Neural cell (in vitro differentiated cells): ENCODE measurements around the gene DNAH8.

Source experiments
- EP300 ChIP-seq: fragments of 450-650 bp; conservative IDR thresholded peaks from 2 replicates; pipeline ENCODE4 v1.6.1; 2014; ENCODE audit warnings: antibody characterized with exemption, mild to moderate bottlenecking, moderate library complexity; ENCODE audit not compliant: poor library complexity, severe bottlenecking
- EZH2 ChIP-seq: fragments of 200-600, 300-800 bp; shearing (Covaris generic), sonication (generic); IDR thresholded peaks from 2 replicates; pipeline ENCODE4 v1.6.1; 2014; ENCODE audit warnings: antibody characterized with exemption, low read length, borderline replicate concordance, mild to moderate bottlenecking; ENCODE audit not compliant: insufficient read depth, poor library complexity, severe bottlenecking
- POLR2AphosphoS5 ChIP-seq: IDR thresholded peaks from 2 replicates; pipeline ENCODE4 v1.6.1; 2012
- RAD21 ChIP-seq: fragments of 450-650 bp; conservative IDR thresholded peaks from 2 replicates; pipeline ENCODE4 v1.6.1; 2014; ENCODE audit warnings: antibody characterized with exemption, mild to moderate bottlenecking, moderate library complexity
- SMC3 ChIP-seq: fragments of 450-650 bp; conservative IDR thresholded peaks from 2 replicates; pipeline ENCODE4 v1.6.1; 2014; ENCODE audit warnings: antibody characterized with exemption, mild to moderate bottlenecking, moderate library complexity; ENCODE audit not compliant: poor library complexity
- TF ChIP-seq, protein P1 (sequence below): fragments of 450-650 bp; IDR thresholded peaks from 2 replicates; pipeline ENCODE4 v1.5.1; 2014; ENCODE audit warnings: antibody characterized with exemption, mild to moderate bottlenecking, moderate library complexity; ENCODE audit not compliant: poor library complexity, severe bottlenecking

DNA sequence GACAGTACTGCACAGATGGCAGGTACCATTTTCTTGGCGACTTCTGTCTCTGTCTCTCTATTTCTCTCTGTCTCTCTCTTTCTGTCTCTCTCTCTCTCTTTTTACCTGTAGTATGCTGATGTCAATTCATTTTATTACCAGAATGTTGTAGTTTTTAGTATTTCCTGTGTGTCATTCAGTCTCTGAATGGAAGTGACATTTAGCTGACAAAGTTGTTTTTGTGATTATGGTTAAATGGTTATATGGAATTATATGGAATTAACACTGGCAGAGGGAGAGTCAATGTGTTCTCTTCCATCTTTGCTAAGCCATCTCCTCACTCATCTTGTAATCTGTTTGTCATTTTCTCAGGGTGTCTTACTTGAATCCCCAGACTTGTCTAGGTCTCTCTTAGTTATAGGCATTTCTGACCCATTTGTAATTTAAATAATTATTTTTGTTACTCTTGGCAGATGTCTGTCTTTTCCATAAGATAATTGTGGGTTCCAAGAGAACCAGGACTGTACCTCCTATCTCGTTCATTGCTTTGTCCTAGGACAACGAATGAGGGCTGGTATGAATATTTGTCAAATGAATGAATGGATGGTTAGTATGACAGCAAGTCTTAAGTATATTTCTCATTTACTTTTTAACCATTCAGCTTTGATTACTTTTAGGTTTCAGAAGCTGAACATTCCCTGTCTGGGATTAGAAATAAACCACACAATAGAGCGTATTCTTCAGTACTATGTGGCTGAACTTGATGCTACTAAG lies 64.4 kb downstream of the DNAH8 start:
- TF ChIP-seq, protein P1, sequence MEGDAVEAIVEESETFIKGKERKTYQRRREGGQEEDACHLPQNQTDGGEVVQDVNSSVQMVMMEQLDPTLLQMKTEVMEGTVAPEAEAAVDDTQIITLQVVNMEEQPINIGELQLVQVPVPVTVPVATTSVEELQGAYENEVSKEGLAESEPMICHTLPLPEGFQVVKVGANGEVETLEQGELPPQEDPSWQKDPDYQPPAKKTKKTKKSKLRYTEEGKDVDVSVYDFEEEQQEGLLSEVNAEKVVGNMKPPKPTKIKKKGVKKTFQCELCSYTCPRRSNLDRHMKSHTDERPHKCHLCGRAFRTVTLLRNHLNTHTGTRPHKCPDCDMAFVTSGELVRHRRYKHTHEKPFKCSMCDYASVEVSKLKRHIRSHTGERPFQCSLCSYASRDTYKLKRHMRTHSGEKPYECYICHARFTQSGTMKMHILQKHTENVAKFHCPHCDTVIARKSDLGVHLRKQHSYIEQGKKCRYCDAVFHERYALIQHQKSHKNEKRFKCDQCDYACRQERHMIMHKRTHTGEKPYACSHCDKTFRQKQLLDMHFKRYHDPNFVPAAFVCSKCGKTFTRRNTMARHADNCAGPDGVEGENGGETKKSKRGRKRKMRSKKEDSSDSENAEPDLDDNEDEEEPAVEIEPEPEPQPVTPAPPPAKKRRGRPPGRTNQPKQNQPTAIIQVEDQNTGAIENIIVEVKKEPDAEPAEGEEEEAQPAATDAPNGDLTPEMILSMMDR, result no peak
- TF ChIP-seq POLR2AphosphoS5 (no peak), EP300 (no peak), EZH2 (no peak), RAD21 (no peak), SMC3 (no peak)
